GM21515 (cell line): ENCODE measurements around the gene CHID1.

Experiments
- ATAC-seq: cut with Tn5 transposase; IDR thresholded peaks from one replicate; pipeline ENCODE4 v1.9.1; 2021; ENCODE audit not compliant: unreplicated experiment

The CHID1 gene

GRCh38 chr11:888310-889212 lies 22.0 kb downstream of the CHID1 start:
- ATAC-seq, result no peak

- no peak for ATAC-seq
Measured at GRCh38 chr11:887589-887988, 23.0 kb downstream of the CHID1 start.

GRCh38 chr11:886568-886967 lies 24.0 kb downstream of the CHID1 start:
- no peak for ATAC-seq

- ATAC-seq, result no peak
Measured at GRCh38 chr11:884578-885070, 26.0 kb downstream of the CHID1 start.

- ATAC-seq, result no peak
Measured at GRCh38 chr11:883527-883926, 27.1 kb downstream of the CHID1 start.

- ATAC-seq, result no peak
Measured at GRCh38 chr11:882596-882995, 28.0 kb downstream of the CHID1 start.

GRCh38 chr11:880447-880846 lies 30.2 kb downstream of the CHID1 start:
- no peak for ATAC-seq

- no peak for ATAC-seq
Measured at GRCh38 chr11:877565-877964, 33.0 kb downstream of the CHID1 start.

- no peak for ATAC-seq
Measured at GRCh38 chr11:876545-876944, 34.1 kb downstream of the CHID1 start.

- ATAC-seq, result no peak
Measured at GRCh38 chr11:875769-876301, 34.8 kb downstream of the CHID1 start.

- ATAC-seq, result no peak
Measured at GRCh38 chr11:875203-875602, 35.4 kb downstream of the CHID1 start.

GRCh38 chr11:873706-874105 lies 36.9 kb downstream of the CHID1 start:
- ATAC-seq, result no peak

- no peak for ATAC-seq
Measured at GRCh38 chr11:872799-873198, 37.8 kb downstream of the CHID1 start.

- no peak for ATAC-seq
Measured at GRCh38 chr11:871472-871871, 39.1 kb downstream of the CHID1 start.

GRCh38 chr11:870418-870817 lies 40.2 kb downstream of the CHID1 start:
- no peak for ATAC-seq

- no peak for ATAC-seq
Measured at GRCh38 chr11:870127-870413, 40.5 kb downstream of the CHID1 start.

GRCh38 chr11:869399-870126 lies 41.0 kb downstream of the CHID1 start:
- ATAC-seq, result no peak

GRCh38 chr11:868802-869201 lies 41.8 kb downstream of the CHID1 start:
- no peak for ATAC-seq

GRCh38 chr11:868394-868793 lies 42.2 kb downstream of the CHID1 start:
- no peak for ATAC-seq

- ATAC-seq, result no peak
Measured at GRCh38 chr11:867856-868358, 42.7 kb downstream of the CHID1 start.

- no peak for ATAC-seq
Measured at GRCh38 chr11:866481-866880, 44.1 kb downstream of the CHID1 start.
